Mucosa of descending colon (tissue), 3 donors: Measurements from ENCODE around the gene CTDSP2. TPM values are rescaled to one million over a fixed set of nuclear protein-coding genes. Genes with fewer than 3 reads are reported as not detected.
A peak's percentile ranks its signal among the peaks of the same experiment; 100 is the strongest.

Experiments used
- ATAC-seq: fragments of 200-7000 bp; cut with Tn5 transposase; one replicate; pipeline ENCODE4 v1.9.1; 2020; ENCODE audit warnings: mild to moderate bottlenecking, moderate library complexity
- DNase-seq, 3 donors: peaks; one replicate each; pipeline ENCODE4 v3.0.0-alpha.2; 2020
- H3K36me3 ChIP-seq: fragments of 200-600 bp; one replicate; pipeline ENCODE4 v1.8.0; 2021; ENCODE audit warnings: low read depth, mild to moderate bottlenecking
- H3K4me1 ChIP-seq: fragments of 200-600 bp; one replicate; pipeline ENCODE4 v1.8.0; 2021; ENCODE audit warnings: low read depth, mild to moderate bottlenecking
- H3K4me3 ChIP-seq: fragments of 200-600 bp; one replicate; pipeline ENCODE4 v1.8.0; 2021; ENCODE audit warnings: mild to moderate bottlenecking
- H3K9me3 ChIP-seq: fragments of 200-600 bp; one replicate; pipeline ENCODE4 v1.8.0; 2021; ENCODE audit warnings: mild to moderate bottlenecking
- intact Hi-C, 2 donors: fragments of 100-400 bp; cut with DNase I in 1 of 2; cut with micrococcal nuclease in 1 of 2; formaldehyde crosslinking; loops; one replicate each; pipeline versions ENCODE4 v1.11.0 to v1.11.1; 2022; cut with DNase I, micrococcal nuclease
- total RNA-seq, 3 donors: library from RNA; stranded (reverse); fragmentation: NEBNext Ultra II Directional in 2 of 3; extraction: Animal tissue kit (Norgen Biotek cat#: 25700) in 2 of 3; gene quantifications; one replicate each; pipeline versions ENCODE4 v1.2.1 to v1.2.4, GENCODE V29; 2021 to 2023
- TF ChIP-seq, protein P1 (sequence below): fragments of 200-600 bp; IDR thresholded peaks from one replicate; pipeline ENCODE4 v1.8.0; 2022; ENCODE audit warnings: antibody characterized with exemption, mild to moderate bottlenecking
- donor health status: DM: no; HTN: no; CAD: no; lungs with moderate emphysema.
- donor health status: DM: no; HTN: no; CAD: no.
- donor health status: DM: no; HTN: yes; CAD: no.

CTDSP2 gene
- total RNA-seq, 3 donors from 2014 or later: 220 to 339 (median 256) TPM

DNA sequence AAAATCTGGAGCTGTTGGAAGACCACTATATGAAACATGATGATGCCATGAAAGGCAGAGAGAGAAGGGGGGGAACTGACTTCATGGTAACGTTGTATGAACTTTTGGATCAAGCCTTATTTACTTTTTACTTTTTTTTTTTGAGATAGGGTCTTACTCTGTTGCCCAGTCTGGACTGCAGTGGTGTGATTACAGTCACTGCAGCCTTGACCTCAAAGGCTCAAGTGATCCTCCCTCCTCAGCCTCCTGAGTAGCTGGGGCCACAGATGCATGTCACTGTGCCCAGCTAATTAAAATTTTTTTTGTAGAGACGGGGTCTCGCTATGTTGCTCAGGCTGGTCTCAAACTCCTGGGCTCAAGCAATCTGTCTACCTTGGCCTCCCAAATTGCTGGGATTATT, 31.3 kb upstream of the CTDSP2 start:
- no peak overlapping the region for H3K4me3 ChIP-seq
- H3K9me3 ChIP-seq: no peaks in the 10 kb centered on the region
- peaks cover 12% of the 10 kb centered on the region for H3K4me1 ChIP-seq
- no peaks in the 10 kb centered on the region for H3K36me3 ChIP-seq
- DNase-seq (no peak), ATAC-seq (no peak)
- TF ChIP-seq, protein P1, sequence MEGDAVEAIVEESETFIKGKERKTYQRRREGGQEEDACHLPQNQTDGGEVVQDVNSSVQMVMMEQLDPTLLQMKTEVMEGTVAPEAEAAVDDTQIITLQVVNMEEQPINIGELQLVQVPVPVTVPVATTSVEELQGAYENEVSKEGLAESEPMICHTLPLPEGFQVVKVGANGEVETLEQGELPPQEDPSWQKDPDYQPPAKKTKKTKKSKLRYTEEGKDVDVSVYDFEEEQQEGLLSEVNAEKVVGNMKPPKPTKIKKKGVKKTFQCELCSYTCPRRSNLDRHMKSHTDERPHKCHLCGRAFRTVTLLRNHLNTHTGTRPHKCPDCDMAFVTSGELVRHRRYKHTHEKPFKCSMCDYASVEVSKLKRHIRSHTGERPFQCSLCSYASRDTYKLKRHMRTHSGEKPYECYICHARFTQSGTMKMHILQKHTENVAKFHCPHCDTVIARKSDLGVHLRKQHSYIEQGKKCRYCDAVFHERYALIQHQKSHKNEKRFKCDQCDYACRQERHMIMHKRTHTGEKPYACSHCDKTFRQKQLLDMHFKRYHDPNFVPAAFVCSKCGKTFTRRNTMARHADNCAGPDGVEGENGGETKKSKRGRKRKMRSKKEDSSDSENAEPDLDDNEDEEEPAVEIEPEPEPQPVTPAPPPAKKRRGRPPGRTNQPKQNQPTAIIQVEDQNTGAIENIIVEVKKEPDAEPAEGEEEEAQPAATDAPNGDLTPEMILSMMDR: no peak
- intact Hi-C loops: no loop called here

DNA sequence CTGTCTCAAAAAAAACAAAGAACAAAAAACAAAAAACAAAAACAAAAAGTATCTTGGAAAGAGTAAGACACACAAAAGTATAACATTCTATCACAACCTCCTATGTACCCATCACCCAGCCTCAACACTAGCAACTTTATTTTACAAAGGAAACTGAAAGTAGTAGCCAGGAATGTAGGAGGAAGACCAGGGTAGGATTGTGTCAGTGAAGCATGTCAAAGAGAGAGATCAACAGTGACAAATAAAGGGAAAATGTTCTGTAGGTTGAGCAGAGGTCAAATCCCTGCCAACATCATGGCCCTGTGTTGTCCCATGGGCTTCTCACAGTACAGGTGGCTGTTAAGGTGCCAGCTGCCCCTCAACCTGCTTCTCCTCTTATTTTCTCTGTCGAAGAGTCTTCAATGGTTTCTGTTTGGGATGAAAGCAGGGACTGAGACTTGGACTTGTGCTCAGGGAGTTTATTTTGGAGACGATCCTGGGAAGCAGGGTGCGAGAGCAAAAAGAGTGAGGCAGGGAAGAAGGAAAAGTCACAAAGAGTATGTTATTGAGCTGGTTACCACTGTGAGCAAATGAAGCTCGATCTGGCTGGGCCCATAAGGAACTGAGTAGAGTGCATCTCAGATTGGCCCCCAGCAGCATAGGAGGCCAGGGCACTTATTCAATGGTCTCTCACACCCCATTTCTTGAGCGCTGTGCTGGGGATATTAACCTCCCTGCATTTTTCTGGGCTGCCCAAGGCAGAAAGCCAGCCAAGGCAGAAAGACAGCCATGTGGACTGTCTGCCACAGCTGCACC, 29.4 kb upstream of the CTDSP2 start:
- H3K36me3 ChIP-seq: no peaks in the 10 kb centered on the region
- no peak overlapping the region for H3K4me3 ChIP-seq
- ATAC-seq: peak; percentile 63
- no peak for DNase-seq
- intact Hi-C loops: no loop called here
- H3K9me3 ChIP-seq: no peaks in the 10 kb centered on the region
- peaks cover 7% of the 10 kb centered on the region for H3K4me1 ChIP-seq
- TF ChIP-seq, protein P1: no peak

DNA sequence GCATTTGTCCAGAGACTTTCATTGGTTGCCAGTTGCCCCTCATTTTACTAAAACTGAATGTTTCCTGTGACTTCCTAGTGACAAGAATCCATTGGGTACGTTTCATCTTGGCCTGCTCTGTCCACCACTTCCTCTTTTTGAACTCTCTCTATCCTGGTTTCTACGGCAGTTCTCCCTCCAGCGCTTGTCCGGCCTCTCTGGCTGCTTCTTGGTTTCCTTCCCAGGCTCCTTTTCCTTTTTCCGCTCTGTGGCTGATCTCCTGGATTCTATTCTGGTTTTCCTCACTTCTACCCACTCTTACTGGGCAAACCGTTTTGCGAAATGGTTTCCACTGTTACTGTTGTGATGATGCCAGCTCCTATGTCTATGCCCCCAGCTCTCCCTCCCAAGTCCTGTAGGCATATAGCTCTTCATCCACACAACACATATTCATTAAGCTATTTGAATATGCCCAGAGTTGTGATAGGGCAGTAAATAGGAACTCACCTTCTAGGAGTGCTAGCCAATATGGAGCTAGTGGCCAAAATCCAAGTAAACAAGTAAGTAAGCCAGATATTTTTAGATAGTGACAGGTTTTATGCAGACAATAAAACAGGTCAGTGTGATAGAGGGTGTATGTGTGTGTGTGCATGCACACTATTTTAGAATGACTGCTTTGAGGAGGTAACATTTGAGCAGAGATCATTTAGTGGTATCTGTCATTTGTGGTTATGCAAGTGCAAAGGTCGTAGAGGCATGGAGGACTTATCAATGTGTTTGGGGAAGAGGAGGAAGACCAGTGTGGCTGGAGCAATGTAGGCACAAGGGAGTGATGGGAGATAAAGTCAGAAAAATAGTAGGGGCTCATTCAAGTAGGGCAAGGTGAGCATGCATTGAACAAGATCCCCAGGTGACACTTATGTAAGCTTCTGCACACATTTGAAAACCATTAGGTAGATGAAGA, 27.9 kb upstream of the CTDSP2 start:
- Histone ChIP-seq H3K4me1 (peaks cover 3% of the 10 kb centered on the region), H3K36me3 (no peaks in the 10 kb centered on the region), H3K9me3 (no peaks in the 10 kb centered on the region), H3K4me3 (no peak overlapping the region)
- ATAC-seq (peak; percentile 86), DNase-seq (no peak)
- intact Hi-C loops: no loop called here
- TF ChIP-seq, protein P1: no peak

DNA sequence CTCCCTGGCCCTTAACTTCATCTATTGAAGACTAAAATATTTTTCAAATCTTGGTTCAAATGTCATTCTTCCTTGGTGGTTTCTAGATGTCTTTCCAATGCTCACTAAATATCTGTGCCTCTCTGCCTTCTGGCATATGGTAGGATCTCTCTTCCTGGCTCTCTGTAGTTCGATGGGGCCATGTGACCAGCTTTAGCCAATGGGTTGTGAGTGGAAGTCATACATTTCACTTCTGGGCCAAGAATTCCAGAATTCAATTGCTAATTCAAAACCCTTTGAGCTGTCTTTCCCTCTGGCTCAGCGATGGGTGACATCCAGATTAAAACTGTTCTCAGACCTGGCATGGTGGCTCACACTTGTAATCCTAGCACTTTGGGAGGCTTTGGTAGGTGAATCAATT, 25.8 kb upstream of the CTDSP2 start:
- DNase-seq (no peak), ATAC-seq (no peak)
- Histone ChIP-seq H3K4me3 (no peak overlapping the region), H3K9me3 (no peaks in the 10 kb centered on the region), H3K4me1 (peaks cover 3% of the 10 kb centered on the region), H3K36me3 (no peaks in the 10 kb centered on the region)
- intact Hi-C loops: no loop called here
- TF ChIP-seq, protein P1: no peak

DNA sequence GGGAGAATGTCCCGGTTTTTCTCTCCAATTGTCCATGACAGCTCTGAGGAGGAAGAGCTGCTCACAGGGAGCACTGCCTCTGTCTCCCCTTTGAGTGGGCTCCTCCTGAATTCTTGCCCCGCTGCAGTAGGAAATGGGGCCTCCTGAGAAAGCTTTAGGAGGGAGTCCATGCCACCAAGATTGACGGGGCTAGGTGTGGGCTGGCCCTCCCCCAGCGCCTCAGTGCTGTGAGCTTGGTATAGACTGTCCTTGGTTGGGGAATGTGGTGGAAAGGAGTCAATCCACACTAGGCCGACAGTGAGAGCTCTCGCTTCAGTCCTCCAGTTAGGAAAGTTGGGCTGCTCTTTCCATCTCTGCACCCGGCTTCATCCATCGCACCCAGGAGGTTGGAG, 23.4 kb upstream of the CTDSP2 start:
- Histone ChIP-seq H3K4me1 (peaks cover 1% of the 10 kb centered on the region), H3K4me3 (no peak overlapping the region), H3K36me3 (no peaks in the 10 kb centered on the region), H3K9me3 (no peaks in the 10 kb centered on the region)
- DNase-seq (no peak), ATAC-seq (no peak)
- TF ChIP-seq, protein P1: no peak
- intact Hi-C loops: loop anchor here in 1 of 2 donors (2.0 kb wide), 1 partner anchor 19 kb away; no protein-coding TSS in a partner anchor
